HG03045 (cell line): ENCODE measurements around the gene ZNF738.
"Not testable (repeated sequence)": the region's sequence is repeated elsewhere in the genome, so short reads cannot be mapped to it uniquely, and the experiment has no call there.

Experiments
- ATAC-seq: cut with Tn5 transposase; IDR thresholded peaks from one replicate; pipeline ENCODE4 v1.9.1; 2021; ENCODE audit warnings: mild to moderate bottlenecking, moderate library complexity; ENCODE audit not compliant: unreplicated experiment

ZNF738 gene

DNA sequence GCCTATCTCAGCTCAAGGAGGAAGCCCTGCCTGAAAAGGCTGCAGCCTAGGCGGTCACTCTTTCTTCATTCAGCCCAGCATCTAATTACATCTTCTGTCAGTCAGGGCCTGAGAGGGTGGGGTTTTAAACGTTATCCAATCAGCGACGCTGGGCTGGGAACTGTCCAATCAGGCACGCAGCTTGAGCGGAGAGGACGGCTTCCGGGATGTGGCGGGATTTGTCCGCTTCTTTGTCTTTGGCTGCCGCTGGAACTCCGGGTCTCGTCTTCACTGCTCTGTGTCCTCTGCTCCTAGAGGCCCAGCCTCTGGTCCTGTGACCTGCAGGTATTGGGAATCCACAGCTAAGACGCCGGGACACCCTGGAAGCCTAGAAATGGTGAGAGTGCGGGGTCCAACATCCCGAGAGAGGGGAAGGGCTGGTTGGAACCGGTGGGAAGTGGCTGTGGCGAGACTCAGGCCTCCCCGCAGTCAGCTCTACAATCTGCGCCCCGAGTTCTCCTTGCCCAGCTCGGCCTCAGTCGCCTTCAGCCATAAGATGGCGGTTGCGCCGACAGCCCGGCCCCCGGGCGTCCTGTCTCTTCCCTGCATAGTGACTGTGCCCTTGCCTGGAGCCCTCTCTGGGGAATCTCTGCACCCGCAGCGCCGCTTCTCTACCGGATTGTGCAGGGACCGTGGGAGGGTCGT is at the start of gene ZNF738:
TSS of gene ZNF738 (plus strand) at position 233 of the 684 bp plus-strand sequence. CDS start at position 374, 141 bp downstream.
- peak; percentile 96 for ATAC-seq

DNA sequence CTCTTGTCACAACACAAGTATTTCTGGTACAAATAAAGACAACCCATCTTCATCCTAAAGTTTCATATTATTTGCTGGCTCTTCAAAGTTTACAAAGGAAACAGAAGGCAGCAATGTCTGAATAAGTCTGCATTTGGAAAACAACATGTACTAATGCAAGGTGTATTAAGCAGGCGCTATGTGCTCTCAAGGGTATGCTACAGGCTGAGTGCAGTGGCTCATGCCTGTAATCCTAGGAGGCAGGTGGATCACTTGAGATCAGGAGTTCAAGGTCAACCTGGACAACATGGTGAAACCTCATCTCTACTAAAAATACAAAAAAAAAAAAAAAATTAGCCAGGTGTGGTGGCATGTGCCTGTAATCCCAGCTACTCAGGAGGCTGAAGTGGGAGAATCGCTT is 46.0 kb upstream of the ZNF738 start:
- not testable (repeated sequence) for ATAC-seq

DNA sequence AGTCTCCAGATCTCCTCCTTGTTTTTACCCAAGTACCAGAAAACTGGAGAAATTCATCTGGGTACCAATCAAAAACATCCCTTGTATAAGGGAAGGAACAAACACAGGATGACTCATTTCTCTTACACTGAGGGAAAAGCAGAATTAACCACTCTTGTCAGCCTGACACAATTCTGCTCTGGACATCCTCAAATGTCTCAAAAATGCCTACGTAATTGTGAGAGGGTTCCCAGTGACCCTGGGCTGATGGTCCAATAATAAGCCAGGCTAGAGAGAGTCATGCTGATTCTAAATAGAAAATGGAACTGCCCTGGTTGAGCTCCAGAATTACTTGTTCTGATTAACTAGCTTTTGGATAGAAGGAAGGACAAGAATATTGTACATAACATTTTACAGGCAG is 44.1 kb upstream of the ZNF738 start:
- ATAC-seq = no peak

DNA sequence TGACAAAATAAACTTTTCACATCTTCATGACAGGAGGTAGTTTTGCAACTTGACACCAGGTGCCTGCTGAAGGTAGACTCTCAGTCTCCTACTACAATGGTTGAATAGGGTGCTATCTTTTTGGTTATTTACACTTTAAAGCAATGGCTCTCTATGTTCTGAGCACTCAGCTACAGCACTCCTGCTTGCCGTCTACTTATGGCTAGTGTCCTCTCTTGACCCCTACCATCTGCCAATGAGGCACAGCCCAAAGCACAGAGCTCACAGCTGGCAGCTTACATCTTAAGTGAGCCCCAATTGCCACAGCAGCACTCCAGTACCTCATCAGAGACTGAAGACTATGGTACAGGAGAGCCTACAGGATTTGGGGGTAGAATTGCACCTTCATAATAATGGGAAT is 41.0 kb upstream of the ZNF738 start:
- no peak for ATAC-seq

DNA sequence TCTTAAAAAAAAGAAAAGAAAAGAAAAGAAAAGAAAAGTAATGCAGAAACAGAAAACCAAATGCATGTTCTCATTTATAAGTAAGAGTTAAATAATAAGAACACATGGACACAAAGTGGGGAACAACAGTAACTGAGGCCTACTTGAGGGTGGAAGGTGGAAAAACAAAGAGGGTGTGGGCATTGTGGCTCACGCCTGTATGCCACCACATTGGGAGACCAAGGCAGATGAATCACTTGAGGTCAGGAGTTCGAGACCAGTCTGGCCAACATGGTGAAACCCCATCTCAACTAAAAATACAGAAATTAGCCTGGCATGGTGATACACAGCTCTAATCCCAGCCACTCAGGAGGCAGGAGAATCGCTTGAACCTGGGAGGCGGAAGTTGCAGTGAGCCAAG is 37.7 kb upstream of the ZNF738 start:
- ATAC-seq = no peak

DNA sequence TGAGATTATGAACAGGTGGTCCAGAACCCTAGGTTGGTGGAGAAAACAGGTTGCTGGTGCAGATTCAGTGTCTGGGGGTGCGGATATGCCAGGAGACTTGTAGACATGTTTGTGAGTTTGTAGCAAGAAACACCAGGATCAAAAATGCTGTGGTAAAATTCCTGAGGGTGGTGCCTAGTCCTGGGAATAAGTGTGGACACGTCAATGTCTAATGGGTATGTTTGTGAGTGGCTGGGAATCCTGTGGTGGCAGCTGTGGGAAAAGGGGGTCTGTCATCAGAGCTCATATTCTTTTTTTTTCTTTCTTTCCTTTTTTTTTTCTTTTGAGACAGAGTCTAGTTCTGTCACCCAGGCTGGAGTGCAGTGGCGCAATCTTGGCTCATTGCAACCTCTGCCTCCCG is 36.8 kb upstream of the ZNF738 start:
- ATAC-seq = no peak

DNA sequence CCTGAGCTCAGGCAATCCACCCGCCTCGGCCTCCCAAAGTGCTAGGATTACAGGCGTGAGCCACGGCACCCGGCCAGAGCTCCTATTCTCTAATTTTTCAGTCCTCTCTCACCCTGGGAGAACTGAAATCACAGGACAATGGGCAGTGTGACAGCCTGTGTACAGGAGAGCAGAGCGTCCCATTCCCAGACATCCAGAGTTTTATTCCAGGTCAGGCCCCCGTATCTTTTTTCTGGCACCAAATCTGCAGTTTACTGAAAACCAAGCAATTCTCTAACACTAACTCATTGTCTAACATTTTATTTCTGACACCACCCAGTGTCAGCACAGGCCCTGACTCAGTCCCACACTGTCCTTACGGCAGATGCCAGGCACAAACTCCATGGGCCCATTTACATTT is 36.3 kb upstream of the ZNF738 start:
- ATAC-seq = no peak

DNA sequence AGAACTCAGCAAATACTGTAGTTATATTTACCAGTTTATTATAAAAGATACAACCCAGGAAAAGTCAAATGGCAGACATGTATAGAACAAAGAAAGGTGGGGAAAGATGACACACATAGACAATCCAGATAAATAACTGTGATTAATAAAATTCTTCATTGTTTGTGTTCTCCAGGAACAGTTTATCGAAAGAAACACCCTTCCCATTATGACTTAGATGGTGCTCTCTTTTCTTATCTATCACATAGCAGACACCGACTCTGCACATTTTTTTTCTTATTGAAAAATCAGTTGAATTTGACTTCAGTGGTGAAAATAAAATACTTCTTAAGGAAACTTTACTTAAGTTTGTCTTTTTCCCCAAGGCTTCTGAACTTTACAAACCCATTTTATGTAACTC is 35.8 kb upstream of the ZNF738 start:
- ATAC-seq = no peak

DNA sequence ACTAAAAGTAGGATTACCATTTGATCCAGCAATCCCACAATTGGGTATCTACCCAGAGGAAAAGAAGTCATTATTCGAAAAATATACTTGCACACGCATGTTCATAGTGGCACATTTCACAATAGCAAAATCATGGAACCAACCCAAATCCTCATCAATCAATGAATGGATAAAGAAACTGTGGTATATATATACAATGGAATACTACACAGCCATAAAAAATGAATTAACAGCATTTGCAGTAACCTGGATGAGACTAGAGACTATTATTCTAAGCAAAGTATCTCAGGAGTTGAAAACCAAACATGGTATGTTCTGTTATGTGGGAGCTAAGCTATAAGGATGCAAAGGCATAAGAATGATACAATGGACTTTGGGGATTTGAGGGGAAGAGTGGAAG is 32.6 kb upstream of the ZNF738 start:
- no peak for ATAC-seq

DNA sequence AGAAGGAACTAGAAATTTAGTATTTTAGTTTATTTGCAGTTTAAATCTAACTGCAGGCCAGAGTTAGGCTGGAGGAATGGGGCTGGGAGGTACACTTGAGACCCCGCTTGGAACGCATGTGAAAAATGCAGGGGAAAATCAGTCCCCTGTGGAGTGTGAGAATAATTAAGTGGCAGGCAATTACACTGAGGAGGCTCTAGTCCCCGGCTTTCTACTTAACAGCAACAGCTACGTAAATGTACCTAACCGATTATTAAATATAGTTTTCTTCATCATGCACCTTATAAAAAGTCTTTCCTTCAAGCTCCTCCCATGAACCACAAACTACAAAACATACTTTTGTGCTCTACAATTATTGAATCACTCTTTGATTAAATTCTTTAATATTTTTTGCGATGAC is 30.4 kb upstream of the ZNF738 start:
- ATAC-seq = no peak

DNA sequence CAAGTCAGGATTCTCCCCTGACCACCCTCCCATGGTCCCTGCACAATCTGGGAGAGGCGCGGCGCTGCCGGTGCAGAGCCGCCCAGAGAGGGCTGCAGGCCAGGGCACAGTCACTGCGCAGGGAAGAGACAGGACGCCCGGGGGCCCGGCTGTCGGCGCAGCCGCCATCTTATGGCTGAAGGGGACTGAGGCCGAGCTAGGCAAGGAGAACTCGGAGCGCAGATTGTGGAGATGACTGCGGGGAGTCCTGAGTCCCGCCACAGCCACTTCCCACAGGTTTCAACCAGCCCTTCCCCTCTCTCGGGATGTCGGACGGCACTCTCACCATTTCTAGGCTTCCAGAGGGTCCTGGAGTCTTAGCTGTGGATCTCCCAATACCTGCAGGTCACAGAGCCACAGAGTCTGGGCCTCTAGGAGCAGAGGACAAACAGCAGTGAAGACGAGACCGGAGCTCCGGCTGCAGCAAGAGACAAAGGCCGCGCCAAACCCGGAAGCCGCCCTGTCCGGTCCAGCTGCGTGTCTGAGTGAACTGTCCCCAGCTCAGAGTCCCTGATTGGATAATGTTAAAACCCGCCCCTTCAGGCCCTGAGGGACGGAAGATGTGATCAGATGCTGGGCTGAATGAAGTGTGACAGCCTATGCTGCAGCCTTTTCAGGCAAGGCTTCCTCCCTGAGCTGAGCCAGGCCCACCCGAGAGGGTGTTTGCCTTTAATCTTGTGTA is 29.8 kb upstream of the ZNF738 start, which contains the start of gene ZNF708:
TSS of gene ZNF708 (minus strand) at position 526 of the 721 bp plus-strand sequence. CDS start at position 328, 198 bp downstream.
- ATAC-seq = peak; percentile 98

DNA sequence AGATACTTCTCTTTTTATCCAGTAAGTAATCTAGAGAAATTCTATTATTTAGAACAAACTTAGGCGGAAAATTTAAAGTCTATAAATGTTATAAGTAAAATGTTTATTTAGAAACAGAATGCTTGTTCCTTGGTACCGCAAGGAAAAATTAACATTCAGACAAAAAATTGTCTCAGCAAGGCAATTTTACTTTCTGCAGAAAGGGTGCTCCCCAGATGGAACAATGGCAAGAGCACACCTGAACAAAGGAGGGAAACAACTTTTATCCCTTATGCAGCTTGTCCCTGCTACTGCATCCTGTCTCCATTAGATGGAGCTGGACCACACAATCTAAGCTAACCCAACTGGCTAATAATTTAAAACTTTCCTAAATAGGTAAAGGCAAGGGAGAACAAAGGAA is 23.1 kb upstream of the ZNF738 start:
- no peak for ATAC-seq

DNA sequence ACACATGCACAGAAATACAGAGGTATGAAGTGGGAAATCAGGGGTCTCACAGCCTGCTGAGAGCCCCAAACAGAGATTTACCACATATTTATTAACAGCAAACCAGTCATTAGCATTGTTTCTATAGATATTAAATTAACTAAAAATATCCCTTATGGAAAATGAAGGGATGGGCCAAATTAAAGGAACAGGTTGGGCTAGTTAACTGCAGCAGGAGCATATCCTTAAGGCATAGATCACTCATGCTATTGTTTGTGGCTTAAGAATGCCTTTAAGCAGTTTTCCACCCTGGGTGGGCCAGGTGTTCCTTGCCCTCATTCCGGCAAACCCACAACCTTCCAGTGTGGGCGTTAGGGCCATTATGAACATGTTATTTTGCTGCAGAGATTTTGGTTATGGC is 14.0 kb upstream of the ZNF738 start:
- not testable (repeated sequence) for ATAC-seq

DNA sequence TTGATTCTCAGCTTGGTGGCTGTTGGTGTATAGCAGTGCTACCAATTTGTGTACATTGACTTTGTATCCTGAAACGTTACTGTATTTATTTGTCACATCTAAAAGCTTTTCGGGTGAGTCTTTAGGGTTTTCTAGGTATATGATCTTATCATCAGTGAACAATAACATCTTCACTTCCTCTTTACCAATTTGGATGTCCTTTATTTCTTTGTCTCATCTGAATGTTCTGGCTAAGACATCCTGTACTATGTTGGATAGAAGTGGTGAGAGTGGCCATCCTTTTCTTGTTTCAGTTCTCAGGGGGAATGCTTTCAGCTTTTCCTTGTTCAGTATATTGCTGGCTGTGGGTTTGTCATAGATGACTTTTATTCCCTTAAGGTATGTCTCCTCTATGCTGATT is 6.0 kb upstream of the ZNF738 start:
- no peak for ATAC-seq

DNA sequence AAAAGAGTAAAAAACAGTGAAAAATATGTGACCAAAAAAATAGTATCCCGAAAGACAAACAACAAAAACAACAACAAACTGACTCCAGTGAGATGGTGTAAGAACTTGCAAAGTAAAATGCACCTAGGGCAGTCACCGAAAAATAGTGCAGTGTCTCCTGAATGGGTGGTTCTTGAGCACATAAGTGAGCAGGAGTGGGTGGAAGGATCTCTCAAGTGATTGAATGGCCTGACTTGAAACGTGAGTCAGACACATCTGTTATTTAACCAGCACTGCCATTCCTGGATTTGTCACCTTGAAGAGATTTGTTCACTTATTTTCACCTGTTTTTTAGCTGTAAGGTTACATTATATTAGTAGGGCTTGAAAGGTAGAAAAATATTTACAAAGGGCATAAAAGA is 3.5 kb downstream of the ZNF738 start:
- ATAC-seq = no peak

DNA sequence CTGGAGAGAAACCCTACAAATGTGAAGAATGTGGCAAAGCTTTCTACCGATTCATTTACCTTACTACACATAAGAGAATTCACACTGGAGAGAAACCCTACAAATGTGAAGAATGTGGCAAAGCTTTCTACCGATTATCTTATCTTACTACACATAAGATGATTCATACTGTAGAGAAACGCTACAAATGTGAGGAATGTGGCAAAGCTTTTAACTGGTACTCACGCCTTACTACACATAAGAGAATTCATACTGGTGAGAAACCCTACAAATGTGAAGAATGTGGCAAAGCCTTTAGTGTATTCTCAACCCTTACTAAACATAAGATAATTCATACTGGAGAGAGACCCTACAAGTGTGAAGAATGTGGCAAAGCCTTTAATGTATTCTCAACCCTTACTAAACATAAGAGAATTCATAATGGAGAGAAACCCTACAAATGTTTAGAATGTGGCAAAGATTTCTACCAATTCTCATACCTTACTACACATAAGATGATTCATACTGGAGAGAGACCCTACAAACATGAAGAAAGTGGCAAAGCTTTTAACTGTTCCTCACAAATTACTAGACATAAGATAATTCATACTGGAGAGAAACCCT is 25.3 kb downstream of the ZNF738 start:
- no peak for ATAC-seq

DNA sequence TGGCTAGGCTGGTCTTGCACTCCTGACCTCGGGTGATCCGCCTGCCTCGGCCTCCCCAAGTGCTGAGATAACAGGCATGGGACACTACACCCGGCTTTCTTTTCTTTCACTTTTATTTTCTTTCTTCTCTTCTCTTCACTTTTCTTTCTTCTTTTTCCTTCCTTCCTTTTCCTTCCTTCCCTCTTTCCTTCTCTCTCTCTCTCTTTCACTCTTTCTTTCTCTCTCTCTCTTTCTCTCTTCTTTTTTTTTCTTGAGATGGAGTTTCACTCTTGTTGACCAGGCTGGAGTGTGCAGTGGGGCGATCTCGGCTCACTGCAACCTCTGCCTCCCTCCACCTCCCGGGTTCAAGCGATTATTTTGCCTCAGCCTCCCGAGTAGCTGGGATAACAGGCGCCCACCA is 37.3 kb downstream of the ZNF738 start:
- no peak for ATAC-seq

DNA sequence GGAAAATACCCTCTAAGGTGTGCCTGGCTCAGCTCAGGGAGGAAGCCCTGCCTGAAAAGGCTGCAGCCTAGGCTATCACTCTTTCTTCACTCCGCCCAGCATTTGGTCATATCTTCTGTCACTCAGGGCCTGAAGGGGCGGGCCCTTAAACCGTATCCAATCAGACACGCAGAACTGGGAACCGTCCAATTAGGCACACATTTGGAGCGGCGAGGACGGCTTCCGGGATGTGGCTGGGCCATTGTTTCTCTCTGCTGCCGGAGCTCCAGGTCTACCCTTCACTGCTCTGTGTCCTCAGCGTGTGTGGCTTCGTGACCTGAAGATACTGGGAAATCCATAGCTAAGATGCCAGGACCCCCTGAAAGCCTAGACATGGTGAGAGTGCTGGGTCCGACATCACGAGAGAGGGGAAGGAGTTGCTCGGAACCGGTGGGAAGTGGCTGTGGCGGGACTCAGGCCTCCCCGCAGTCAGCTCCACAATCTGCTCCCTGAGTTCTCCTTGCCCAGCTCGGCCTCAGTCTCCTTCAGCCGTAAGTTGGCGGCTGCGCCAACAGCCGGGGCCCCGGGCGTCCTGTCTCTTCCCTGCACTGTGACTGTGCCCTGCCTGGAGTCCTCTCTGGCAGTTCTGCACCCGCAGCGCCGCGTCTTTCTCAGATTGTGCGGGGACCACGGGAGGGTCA is 38.2 kb downstream of the ZNF738 start, which contains the start of gene ZNF493:
TSS of gene ZNF493 (plus strand) at position 241 of the 680 bp plus-strand sequence. CDS start at position 346, 105 bp downstream.
- ATAC-seq = peak; percentile 100

DNA sequence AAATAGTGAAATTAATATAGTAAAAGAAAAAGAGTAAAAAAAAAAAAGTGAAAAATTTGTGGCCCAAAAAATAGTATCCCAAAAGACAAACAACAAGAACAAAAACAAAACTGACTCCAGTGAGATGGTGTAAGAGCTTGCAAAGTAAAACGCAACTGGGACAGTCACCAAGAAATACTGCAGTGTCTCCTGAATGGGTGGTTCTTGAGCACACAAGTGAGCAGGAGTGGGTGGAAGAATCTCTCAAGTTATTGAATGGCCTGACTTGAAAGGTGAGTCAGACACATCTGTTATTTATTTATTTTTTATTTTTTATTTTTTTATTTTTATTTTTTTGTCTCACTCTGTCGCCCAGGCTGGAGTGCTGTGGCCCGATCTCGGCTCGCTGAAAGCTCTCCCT is 40.1 kb downstream of the ZNF738 start:
- ATAC-seq = no peak

DNA sequence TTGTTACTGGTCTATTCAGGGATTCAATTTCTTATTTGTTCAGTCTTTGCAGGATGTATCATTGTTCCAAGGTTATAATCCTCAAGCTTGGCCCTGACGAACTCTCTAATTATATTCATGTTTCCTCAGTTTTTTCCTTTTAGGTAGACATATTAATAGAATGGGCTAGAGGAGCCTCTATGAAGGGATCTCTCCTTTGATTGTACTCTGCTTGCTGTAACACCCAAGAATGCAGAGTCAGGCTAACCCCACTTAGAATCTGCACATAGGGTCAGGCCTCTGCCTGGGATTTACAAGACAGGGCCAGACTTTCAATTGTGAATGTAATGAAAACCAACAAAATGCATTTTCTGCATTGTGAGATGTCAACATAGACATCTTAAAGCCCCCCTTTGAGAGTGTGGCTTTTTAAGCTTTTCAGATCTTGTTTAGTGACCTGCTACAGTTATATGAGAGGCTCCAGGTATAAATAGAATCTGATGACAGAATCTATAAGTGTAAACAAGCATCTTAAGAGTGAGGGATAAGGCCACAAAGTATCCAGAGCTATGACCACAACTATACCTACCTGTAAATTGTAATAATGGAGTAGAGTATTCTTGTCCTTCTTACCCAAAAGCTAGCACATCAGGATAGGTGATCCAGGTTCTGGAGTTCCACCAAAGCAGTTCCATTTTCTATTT is 43.6 kb downstream of the ZNF738 start:
- no peak for ATAC-seq

DNA sequence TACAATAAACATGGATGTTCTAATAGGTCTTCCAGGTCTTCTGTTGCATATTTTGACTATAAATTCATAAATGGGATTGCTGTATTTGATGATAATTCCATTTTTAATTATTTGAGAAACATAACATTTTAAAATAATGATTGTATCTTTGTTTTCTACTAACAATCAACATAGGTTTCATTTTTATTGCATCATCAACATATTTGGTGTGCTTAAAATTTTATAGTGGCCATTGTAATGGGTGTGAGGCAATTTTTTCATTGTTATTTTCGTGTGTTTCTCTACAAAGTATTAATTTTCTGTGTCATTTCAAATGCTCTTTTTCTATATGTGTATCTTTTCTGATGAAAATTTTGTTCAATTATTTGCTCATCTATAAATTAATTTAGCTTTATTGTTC is 51.4 kb downstream of the ZNF738 start:
- ATAC-seq = no peak
